Tibial nerve (tissue), 4 donors: ENCODE results near the gene TRIM50. TPM values are rescaled to one million over a fixed set of nuclear protein-coding genes. Genes with fewer than 3 reads are reported as not detected.
"Not testable (repeated sequence)": the region's sequence is repeated elsewhere in the genome, so short reads cannot be mapped to it uniquely, and the experiment has no call there.

Experiments used
- DNase-seq, 2 donors: peaks; one replicate each; pipeline ENCODE4 v3.0.0-alpha.2; 2019; ENCODE audit warnings: low spot score in 2 of 2
- H3K27ac ChIP-seq, 4 donors: fragments of 200-600 bp; sonication (generic) in 3 of 4; one replicate each; pipeline ENCODE4 v1.5.1; 2017 to 2019; ENCODE audit warnings: mild to moderate bottlenecking in 1 of 4
- H3K27me3 ChIP-seq, 2 donors: fragments of 200-600 bp; sonication (generic) in 1 of 2; one replicate each; pipeline versions ENCODE4 v1.5.1 to v1.6.0; 2017 to 2019
- H3K36me3 ChIP-seq, 3 donors: fragments of 200-600 bp; sonication (generic); one replicate each; pipeline ENCODE4 v1.5.1; 2018 to 2019
- H3K4me1 ChIP-seq, 4 donors: fragments of 200-600 bp; sonication (generic) in 3 of 4; one replicate each; pipeline ENCODE4 v1.5.1; 2017 to 2019
- H3K4me3 ChIP-seq, 4 donors: fragments of 200-600 bp; sonication (generic) in 3 of 4; one replicate each; pipeline ENCODE4 v1.5.1; 2017 to 2019; ENCODE audit warnings: mild to moderate bottlenecking in 1 of 4, moderate library complexity in 1 of 4
- H3K9me3 ChIP-seq, 4 donors: fragments of 200-600 bp; sonication (generic) in 3 of 4; one replicate each; pipeline ENCODE4 v1.5.1; 2017 to 2019
- CTCF ChIP-seq, 5 experiments: fragments of 200-600 bp in 3 of 5; fragments of 450-650 bp in 2 of 5; sonication (generic) in 3 of 5; IDR thresholded peaks; one replicate each; pipeline ENCODE4 v1.5.1; 2016 to 2019; ENCODE audit warnings: antibody characterized with exemption in 5 of 5, mild to moderate bottlenecking in 3 of 5, moderate library complexity in 2 of 5
- EP300 ChIP-seq, 2 donors: sonication (generic); formaldehyde crosslinking; IDR thresholded peaks; one replicate each; pipeline ENCODE4 v1.6.1; 2017; ENCODE audit warnings: antibody characterized with exemption in 2 of 2, mild to moderate bottlenecking in 1 of 2
- POLR2A ChIP-seq, 2 donors: fragments of 450-650 bp; IDR thresholded peaks; one replicate each; pipeline ENCODE4 v1.6.1; 2017; ENCODE audit warnings: antibody characterized with exemption in 2 of 2, mild to moderate bottlenecking in 2 of 2, moderate library complexity in 2 of 2
- WGBS, 2 donors: methylation state at CpG; one replicate each; pipeline ENCODE4 v1.1.5; 2018; 5-methylcytosine and 5-hydroxymethylcytosine counted together
- small RNA-seq: library from RNA; depleted of rRNA; stranded (forward); fragments of <200 nt; gene quantifications from one replicate; pipeline ENCODE3, GENCODE V24; 2016
- total RNA-seq, 4 donors: library from RNA; depleted of rRNA; stranded (reverse); fragments of >200 nt; gene quantifications; one replicate each; pipeline ENCODE4 v1.1.0, GENCODE V29; 2016

The TRIM50 gene
- total RNA-seq, 4 donors from 2014 or later, result 0.20 to 0.84 TPM; not detected in 2

DNA sequence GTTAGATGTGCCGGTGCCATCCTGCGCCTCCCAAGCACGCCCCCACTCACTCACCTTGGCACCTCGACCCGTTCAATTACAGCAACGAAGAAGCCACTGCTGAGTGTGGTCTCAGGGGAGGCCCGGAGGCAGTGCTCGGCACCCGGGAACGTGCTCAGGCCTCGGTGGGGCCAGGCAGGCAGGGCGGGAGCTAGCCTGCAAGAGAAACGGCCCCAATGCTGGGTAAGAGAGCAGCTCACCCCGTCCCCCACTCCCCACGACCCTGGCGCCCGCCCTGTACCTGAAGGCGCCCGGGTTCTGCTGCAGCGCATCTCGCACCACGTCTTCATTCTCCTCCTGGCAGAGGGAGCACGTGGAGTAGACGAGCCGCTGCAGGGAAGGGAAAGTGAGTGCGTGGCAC is 24.3 kb downstream of the TRIM50 start:
- TF ChIP-seq POLR2A (IDR thresholded peaks at IDR 0.05) (no peak), EP300 (IDR thresholded peaks at IDR 0.05) (no peak), CTCF (IDR thresholded peaks at IDR 0.05) (no peak)
- Histone ChIP-seq H3K4me3 (no peak overlapping the region), H3K4me1 (peaks cover 0 to 10% (median 3%) of the 10 kb centered on the region in 4 donors), H3K9me3 (no peaks in the 10 kb centered on the region), H3K27me3 (no peaks in the 10 kb centered on the region), H3K36me3 (peaks cover 0 to 44% (median 6%) of the 10 kb centered on the region in 3 donors), H3K27ac (no peak overlapping the region)
- WGBS, 2 donors, result 90% methylated on average over 19 to 26 of the region's 26 CpGs
- DNase-seq, result no peak

DNA sequence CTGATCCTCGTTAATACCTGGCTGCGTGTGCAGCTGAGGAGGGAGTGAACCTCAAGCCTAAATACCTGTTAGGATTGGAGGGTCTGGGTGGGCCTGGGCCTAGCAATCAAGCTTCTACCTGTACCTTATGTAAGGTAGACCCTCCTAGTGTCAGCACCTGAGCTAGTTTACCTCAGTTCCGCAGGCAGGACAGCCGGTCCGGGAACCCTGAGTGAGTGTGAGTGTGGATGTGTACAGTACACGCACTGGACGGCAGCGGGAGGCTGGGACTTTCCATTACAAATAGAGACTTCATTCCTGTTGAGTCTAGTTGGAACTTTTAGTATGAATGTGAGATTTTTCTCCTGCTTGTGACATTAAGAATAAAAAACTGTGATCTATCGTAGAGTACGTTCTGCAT is 25.0 kb downstream of the TRIM50 start:
- H3K27ac ChIP-seq, H3K4me1 ChIP-seq, DNase-seq, H3K4me3 ChIP-seq, H3K9me3 ChIP-seq, H3K27me3 ChIP-seq: not testable (repeated sequence)
- H3K36me3 ChIP-seq, result peaks cover 0 to 44% (median 6%) of the 10 kb centered on the region in 3 donors
- 88 to 95% methylated on average over 8 of the region's 10 CpGs for WGBS, 2 donors

DNA sequence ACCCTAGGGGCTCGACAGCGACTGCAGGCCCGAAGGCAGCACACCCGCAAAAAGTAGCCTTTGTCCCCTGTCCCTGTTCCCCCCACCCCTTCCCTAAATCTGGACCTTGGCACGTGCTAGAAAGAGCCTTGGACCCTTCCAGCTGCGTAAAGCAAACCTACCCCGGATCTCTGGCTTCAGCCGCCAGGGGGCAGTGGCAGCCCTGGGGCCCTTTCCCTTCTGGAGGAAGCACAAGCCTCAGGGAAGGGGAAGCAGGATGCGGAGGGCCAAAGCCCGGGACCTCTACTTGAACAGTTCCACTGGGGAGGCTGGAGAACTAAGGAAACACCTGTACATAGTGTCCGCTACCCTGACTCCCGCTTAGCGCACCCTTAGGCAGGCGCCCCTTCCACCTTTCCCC is 26.8 kb downstream of the TRIM50 start:
- H3K9me3 ChIP-seq, H3K4me3 ChIP-seq, DNase-seq, H3K27me3 ChIP-seq, H3K4me1 ChIP-seq, H3K27ac ChIP-seq: not testable (repeated sequence)
- H3K36me3 ChIP-seq, result peaks cover 0 to 34% (median 6%) of the 10 kb centered on the region in 3 donors
- 88 to 93% methylated on average over 6 to 8 of the region's 14 CpGs for WGBS, 2 donors

DNA sequence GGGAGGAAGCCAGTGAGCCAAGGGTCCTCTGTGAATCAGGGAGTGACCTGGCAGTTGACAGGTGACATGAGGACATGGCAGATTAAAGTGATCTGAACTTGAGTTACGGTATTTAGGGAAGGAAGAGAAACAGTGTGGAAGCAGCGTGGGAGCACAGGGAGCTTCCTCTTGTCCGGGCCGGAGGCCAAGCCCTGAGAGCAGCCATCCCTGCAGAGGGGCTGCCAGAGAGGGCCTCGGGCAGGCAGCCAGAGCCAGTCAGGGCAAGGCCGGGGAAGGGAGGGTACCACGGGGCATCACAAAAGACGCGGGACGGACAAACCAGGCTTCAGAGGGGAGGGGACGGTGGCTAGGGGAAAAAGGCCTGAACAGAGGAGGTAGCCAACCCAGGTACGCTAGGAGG is 28.1 kb downstream of the TRIM50 start:
- peaks cover 0 to 21% (median 6%) of the 10 kb centered on the region in 3 donors for H3K36me3 ChIP-seq
- not testable (repeated sequence) for H3K27ac ChIP-seq, H3K27me3 ChIP-seq, H3K4me3 ChIP-seq, H3K4me1 ChIP-seq, H3K9me3 ChIP-seq, DNase-seq
- WGBS, 2 donors, result 33 to 39% methylated on average over 6 to 9 of the region's 12 CpGs

- WGBS, 2 donors, result 88 to 92% methylated on average over 20 to 21 of the region's 27 CpGs
Measured at GRCh38 chr7:73297706-73298105, 30.2 kb downstream of the TRIM50 start.

DNA sequence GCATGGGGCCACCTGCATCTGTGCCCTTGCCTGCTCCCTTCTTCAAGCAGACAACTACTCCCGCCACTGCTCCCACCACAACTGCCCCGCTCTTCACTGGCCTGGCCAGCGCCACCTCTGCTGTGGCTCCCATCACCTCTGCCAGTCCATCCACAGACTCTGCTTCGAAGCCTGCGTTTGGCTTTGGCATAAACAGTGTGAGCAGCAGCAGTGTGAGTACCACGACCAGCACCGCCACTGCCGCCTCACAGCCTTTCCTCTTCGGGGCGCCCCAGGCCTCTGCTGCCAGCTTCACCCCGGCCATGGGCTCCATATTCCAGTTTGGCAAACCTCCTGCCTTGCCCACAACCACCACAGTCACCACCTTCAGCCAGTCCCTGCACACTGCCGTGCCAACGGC is 30.6 kb downstream of the TRIM50 start:
- H3K4me1 ChIP-seq, H3K9me3 ChIP-seq, H3K36me3 ChIP-seq, DNase-seq, H3K4me3 ChIP-seq, H3K27me3 ChIP-seq, H3K27ac ChIP-seq: not testable (repeated sequence)
- no CpG with 5 or more reads among the region's 13 CpGs for WGBS, 2 donors

More at GRCh38 chr7:73297706-73298105, 30.2 kb downstream of the TRIM50 start:
- not testable (repeated sequence) for H3K27me3 ChIP-seq, H3K36me3 ChIP-seq, DNase-seq, H3K9me3 ChIP-seq, H3K4me1 ChIP-seq, H3K27ac ChIP-seq, H3K4me3 ChIP-seq

- H3K4me1 ChIP-seq, DNase-seq, H3K4me3 ChIP-seq, H3K27ac ChIP-seq, H3K36me3 ChIP-seq, H3K9me3 ChIP-seq, H3K27me3 ChIP-seq: not testable (repeated sequence)
- 60 to 70% methylated on average over 3 to 4 of the region's 5 CpGs for WGBS, 2 donors
Measured at GRCh38 chr7:73277210-73277609, 50.7 kb downstream of the TRIM50 start.

- DNase-seq, H3K4me1 ChIP-seq, H3K9me3 ChIP-seq, H3K27me3 ChIP-seq, H3K36me3 ChIP-seq, H3K4me3 ChIP-seq, H3K27ac ChIP-seq: not testable (repeated sequence)
- WGBS, 2 donors, result 84 to 96% methylated on average over 4 of the region's 4 CpGs
Measured at GRCh38 chr7:73267813-73268212, 60.1 kb downstream of the TRIM50 start.

- DNase-seq, H3K36me3 ChIP-seq, H3K4me3 ChIP-seq, H3K27me3 ChIP-seq, H3K9me3 ChIP-seq, H3K27ac ChIP-seq, H3K4me1 ChIP-seq: not testable (repeated sequence)
- no CpG with 5 or more reads among the region's 22 CpGs for WGBS, 2 donors
Measured at GRCh38 chr7:73266719-73267368, 61.0 kb downstream of the TRIM50 start.

Small RNAs within 50 kb of the gene (small RNA-seq; reads per million reads assigned to genes)
- not detected for gene RNU6-1080P

Other genes starting within 250 kb of the TRIM50 start
- gene SPDYE9, start 242.0 kb downstream of the TRIM50 start, total RNA-seq, result not detected
- 10 to 100 TPM; 22.4 to 36.6 (median 26.8) TPM for gene NSUN5, start 19.3 kb downstream of the TRIM50 start, total RNA-seq
- not detected for gene FKBP6, start 79 bp upstream of the TRIM50 start, total RNA-seq
- gene FZD9, start 105.7 kb upstream of the TRIM50 start, total RNA-seq, result 1 to 10 TPM in 3 of 4 donors, under 1 TPM in 1; 0.87 to 3.0 (median 2.5) TPM
- gene BAZ1B, start 194.2 kb upstream of the TRIM50 start, total RNA-seq, result 10 to 100 TPM; 53.3 to 70.1 (median 63.6) TPM
- gene BCL7B, start 229.6 kb upstream of the TRIM50 start, total RNA-seq, result 10 to 100 TPM; 46.1 to 76.2 (median 59.4) TPM